Dendritic cell treated with granulocyte-macrophage colony-stimulating factor and Interleukin-4, amounts not matched to agents 40 ng/mL and 50 ng/mL, for 4 days (primary cell): ENCODE results near the gene PCK2.
A peak's percentile ranks its signal among the peaks of the same experiment; 100 is the strongest.

Experiments used
- H3K27ac Mint-ChIP-seq: one replicate; pipeline ENCODE4 v1.8.0; 2022; ENCODE audit warnings: mild to moderate bottlenecking, mixed read lengths
- H3K27me3 Mint-ChIP-seq: one replicate; pipeline ENCODE4 v1.8.0; 2022; ENCODE audit warnings: mild to moderate bottlenecking, mixed read lengths
- H3K36me3 Mint-ChIP-seq: one replicate; pipeline ENCODE4 v1.8.0; 2022; ENCODE audit warnings: low read depth, mixed read lengths
- H3K4me1 Mint-ChIP-seq: one replicate; pipeline ENCODE4 v1.8.0; 2022; ENCODE audit warnings: low read depth, mixed read lengths
- H3K4me3 Mint-ChIP-seq: one replicate; pipeline ENCODE4 v1.8.0; 2022; ENCODE audit warnings: mild to moderate bottlenecking, moderate library complexity, mixed read lengths
- H3K9me3 Mint-ChIP-seq: one replicate; pipeline ENCODE4 v1.8.0; 2022; ENCODE audit warnings: mixed read lengths
- intact Hi-C: fragments of 100-400 bp; cut with micrococcal nuclease; formaldehyde crosslinking; loops from one replicate; pipeline ENCODE4 v1.15.0; 2022

The PCK2 gene

GRCh38 chr14:24076302-24076601 lies 17.9 kb upstream of the PCK2 start:
- H3K27me3 Mint-ChIP-seq: peaks cover 52% of the 10 kb centered on the region
- no peaks in the 10 kb centered on the region for H3K9me3 Mint-ChIP-seq
- H3K27ac Mint-ChIP-seq: no peak overlapping the region
- peaks cover 22% of the 10 kb centered on the region for H3K4me1 Mint-ChIP-seq
- intact Hi-C loops: no loop called here
- no peak overlapping the region for H3K4me3 Mint-ChIP-seq
- H3K36me3 Mint-ChIP-seq: no peaks in the 10 kb centered on the region

GRCh38 chr14:24077086-24077485 lies 17.0 kb upstream of the PCK2 start:
- H3K36me3 Mint-ChIP-seq: no peaks in the 10 kb centered on the region

GRCh38 chr14:24078146-24078545 lies 16.0 kb upstream of the PCK2 start:
- Mint-ChIP-seq H3K4me1 (peaks cover 30% of the 10 kb centered on the region), H3K27ac (no peak overlapping the region), H3K36me3 (no peaks in the 10 kb centered on the region), H3K27me3 (peaks cover 63% of the 10 kb centered on the region), H3K9me3 (no peaks in the 10 kb centered on the region), H3K4me3 (no peak overlapping the region)
- intact Hi-C loops: no loop called here

More at GRCh38 chr14:24077086-24077485, 17.0 kb upstream of the PCK2 start:
- intact Hi-C loops: no loop called here
- H3K27ac Mint-ChIP-seq: no peak overlapping the region
- peaks cover 58% of the 10 kb centered on the region for H3K27me3 Mint-ChIP-seq
- no peaks in the 10 kb centered on the region for H3K9me3 Mint-ChIP-seq
- no peak overlapping the region for H3K4me3 Mint-ChIP-seq
- H3K4me1 Mint-ChIP-seq: peaks cover 27% of the 10 kb centered on the region

- Mint-ChIP-seq H3K9me3 (no peaks in the 10 kb centered on the region), H3K36me3 (no peaks in the 10 kb centered on the region), H3K27ac (no peak overlapping the region), H3K4me3 (no peak overlapping the region), H3K27me3 (peaks cover 68% of the 10 kb centered on the region), H3K4me1 (peaks cover 30% of the 10 kb centered on the region)
- intact Hi-C loops: no loop called here
Measured at GRCh38 chr14:24079491-24080141, 14.5 kb upstream of the PCK2 start.

- no peak overlapping the region for H3K27ac Mint-ChIP-seq
- H3K9me3 Mint-ChIP-seq: no peaks in the 10 kb centered on the region
Measured at GRCh38 chr14:24080142-24080530, 14.0 kb upstream of the PCK2 start.

GRCh38 chr14:24080888-24081738 lies 13.0 kb upstream of the PCK2 start:
- peaks cover 64% of the 10 kb centered on the region for H3K27me3 Mint-ChIP-seq
- H3K27ac Mint-ChIP-seq: no peak overlapping the region
- H3K4me1 Mint-ChIP-seq: peaks cover 21% of the 10 kb centered on the region
- H3K4me3 Mint-ChIP-seq: peak overlapping the region; percentile 65
- H3K9me3 Mint-ChIP-seq: no peaks in the 10 kb centered on the region
- H3K36me3 Mint-ChIP-seq: no peaks in the 10 kb centered on the region
- intact Hi-C loops: no loop called here

More at GRCh38 chr14:24080142-24080530, 14.0 kb upstream of the PCK2 start:
- intact Hi-C loops: no loop called here
- no peaks in the 10 kb centered on the region for H3K36me3 Mint-ChIP-seq
- H3K27me3 Mint-ChIP-seq: peaks cover 70% of the 10 kb centered on the region
- H3K4me1 Mint-ChIP-seq: peaks cover 27% of the 10 kb centered on the region
- H3K4me3 Mint-ChIP-seq: no peak overlapping the region

- H3K27me3 Mint-ChIP-seq: peaks cover 62% of the 10 kb centered on the region
- peaks cover 21% of the 10 kb centered on the region for H3K4me1 Mint-ChIP-seq
- no peaks in the 10 kb centered on the region for H3K36me3 Mint-ChIP-seq
- no peak overlapping the region for H3K27ac Mint-ChIP-seq
- H3K4me3 Mint-ChIP-seq: peak overlapping the region; percentile 49
- intact Hi-C loops: no loop called here
- H3K9me3 Mint-ChIP-seq: no peaks in the 10 kb centered on the region
Measured at GRCh38 chr14:24081739-24082211, 12.3 kb upstream of the PCK2 start.

- Mint-ChIP-seq H3K27me3 (peaks cover 59% of the 10 kb centered on the region), H3K27ac (no peak overlapping the region), H3K4me1 (peaks cover 21% of the 10 kb centered on the region), H3K36me3 (no peaks in the 10 kb centered on the region), H3K9me3 (no peaks in the 10 kb centered on the region), H3K4me3 (peak overlapping the region; percentile 49)
- intact Hi-C loops: no loop called here
Measured at GRCh38 chr14:24082411-24083080, 11.6 kb upstream of the PCK2 start.

- Mint-ChIP-seq H3K27me3 (peaks cover 53% of the 10 kb centered on the region), H3K4me1 (peaks cover 21% of the 10 kb centered on the region), H3K36me3 (no peaks in the 10 kb centered on the region), H3K27ac (no peak overlapping the region), H3K4me3 (no peak overlapping the region), H3K9me3 (no peaks in the 10 kb centered on the region)
- intact Hi-C loops: no loop called here
Measured at GRCh38 chr14:24083462-24083861, 10.6 kb upstream of the PCK2 start.

GRCh38 chr14:24084440-24084839 lies 9.7 kb upstream of the PCK2 start:
- intact Hi-C loops: no loop called here
- Mint-ChIP-seq H3K4me3 (no peak overlapping the region), H3K27ac (no peak overlapping the region), H3K36me3 (no peaks in the 10 kb centered on the region), H3K9me3 (no peaks in the 10 kb centered on the region), H3K4me1 (peaks cover 21% of the 10 kb centered on the region), H3K27me3 (peaks cover 48% of the 10 kb centered on the region)

GRCh38 chr14:24085215-24085614 lies 8.9 kb upstream of the PCK2 start:
- H3K4me3 Mint-ChIP-seq: no peak overlapping the region
- H3K27me3 Mint-ChIP-seq: peaks cover 40% of the 10 kb centered on the region
- peaks cover 19% of the 10 kb centered on the region for H3K4me1 Mint-ChIP-seq
- no peaks in the 10 kb centered on the region for H3K9me3 Mint-ChIP-seq
- no peaks in the 10 kb centered on the region for H3K36me3 Mint-ChIP-seq
- intact Hi-C loops: no loop called here
- peak overlapping the region; percentile 28 for H3K27ac Mint-ChIP-seq

- Mint-ChIP-seq H3K36me3 (no peaks in the 10 kb centered on the region), H3K27ac (no peak overlapping the region), H3K4me1 (peaks cover 20% of the 10 kb centered on the region), H3K9me3 (no peaks in the 10 kb centered on the region), H3K4me3 (no peak overlapping the region), H3K27me3 (peaks cover 30% of the 10 kb centered on the region)
- intact Hi-C loops: no loop called here
Measured at GRCh38 chr14:24086193-24086955, 7.7 kb upstream of the PCK2 start.

- no peaks in the 10 kb centered on the region for H3K9me3 Mint-ChIP-seq
- peaks cover 24% of the 10 kb centered on the region for H3K27me3 Mint-ChIP-seq
- H3K4me1 Mint-ChIP-seq: peaks cover 19% of the 10 kb centered on the region
- no peak overlapping the region for H3K27ac Mint-ChIP-seq
- H3K4me3 Mint-ChIP-seq: no peak overlapping the region
- intact Hi-C loops: no loop called here
- H3K36me3 Mint-ChIP-seq: no peaks in the 10 kb centered on the region
Measured at GRCh38 chr14:24087004-24087403, 7.1 kb upstream of the PCK2 start.
